Nephron progenitor cell (in vitro differentiated cells): ENCODE results near the gene COL4A1.

ENCODE experiments used
- DNase-seq: peaks from one replicate; pipeline ENCODE4 v3.0.0; 2021
- H3K27ac Mint-ChIP-seq: 2 replicates; pipeline ENCODE4 v1.8.0; 2021; ENCODE audit warnings: mild to moderate bottlenecking, moderate library complexity, mixed read lengths
- H3K27me3 Mint-ChIP-seq: 2 replicates; pipeline ENCODE4 v1.8.0; 2021; ENCODE audit warnings: mild to moderate bottlenecking, low read depth, mixed read lengths; ENCODE audit not compliant: poor library complexity
- H3K36me3 Mint-ChIP-seq: 2 replicates; pipeline ENCODE4 v1.8.0; 2021; ENCODE audit warnings: low read depth, mixed read lengths
- H3K4me1 Mint-ChIP-seq: 2 replicates; pipeline ENCODE4 v1.8.0; 2021; ENCODE audit warnings: mixed read lengths
- H3K4me3 Mint-ChIP-seq: 2 replicates; pipeline ENCODE4 v1.8.0; 2021; ENCODE audit warnings: mild to moderate bottlenecking, moderate library complexity, mixed read lengths
- H3K9me3 Mint-ChIP-seq: 2 replicates; pipeline ENCODE4 v1.8.0; 2021; ENCODE audit warnings: mild to moderate bottlenecking, moderate library complexity, mixed read lengths
- CTCF ChIP-seq: fragments of 200-600 bp; sonication (generic); IDR thresholded peaks from 2 replicates; pipeline ENCODE4 v1.5.0; 2021; ENCODE audit warnings: antibody characterized with exemption

COL4A1 gene

GRCh38 chr13:110257408-110257807 lies 49.5 kb downstream of the COL4A1 start:
- no peak overlapping the region for H3K4me3 Mint-ChIP-seq
- H3K36me3 Mint-ChIP-seq = peaks cover 15% of the 10 kb centered on the region
- H3K9me3 Mint-ChIP-seq = no peaks in the 10 kb centered on the region
- DNase-seq = no peak
- no peaks in the 10 kb centered on the region for H3K27me3 Mint-ChIP-seq
- no peak for TF ChIP-seq CTCF
- H3K27ac Mint-ChIP-seq = no peak overlapping the region
- peaks cover 28% of the 10 kb centered on the region for H3K4me1 Mint-ChIP-seq

GRCh38 chr13:110256126-110256905 lies 50.6 kb downstream of the COL4A1 start:
- Mint-ChIP-seq H3K4me3 (no peak overlapping the region), H3K9me3 (no peaks in the 10 kb centered on the region), H3K4me1 (peaks cover 18% of the 10 kb centered on the region), H3K36me3 (peaks cover 15% of the 10 kb centered on the region), H3K27ac (peak overlapping the region; percentile 33), H3K27me3 (no peaks in the 10 kb centered on the region)
- DNase-seq = no peak
- TF ChIP-seq CTCF = no peak

- Mint-ChIP-seq H3K9me3 (no peaks in the 10 kb centered on the region), H3K27me3 (no peaks in the 10 kb centered on the region), H3K4me3 (no peak overlapping the region), H3K4me1 (peaks cover 25% of the 10 kb centered on the region), H3K27ac (peak overlapping the region; percentile 72), H3K36me3 (peaks cover 9% of the 10 kb centered on the region)
- DNase-seq = no peak
- TF ChIP-seq CTCF = no peak
These were observed 52.0 kb downstream of the COL4A1 start for GRCh38 chr13:110254751-110255553.

- no peak for DNase-seq
- peak overlapping the region; percentile 72 for H3K27ac Mint-ChIP-seq
- no peak overlapping the region for H3K4me3 Mint-ChIP-seq
- H3K4me1 Mint-ChIP-seq = peaks cover 25% of the 10 kb centered on the region
- TF ChIP-seq CTCF = no peak
- H3K27me3 Mint-ChIP-seq = no peaks in the 10 kb centered on the region
- H3K9me3 Mint-ChIP-seq = no peaks in the 10 kb centered on the region
- peaks cover 12% of the 10 kb centered on the region for H3K36me3 Mint-ChIP-seq
These were observed 52.7 kb downstream of the COL4A1 start for GRCh38 chr13:110254151-110254679.

GRCh38 chr13:110251193-110251819 lies 55.7 kb downstream of the COL4A1 start:
- H3K9me3 Mint-ChIP-seq = no peaks in the 10 kb centered on the region
- H3K4me1 Mint-ChIP-seq = peaks cover 37% of the 10 kb centered on the region
- H3K36me3 Mint-ChIP-seq = peaks cover 23% of the 10 kb centered on the region
- no peak overlapping the region for H3K4me3 Mint-ChIP-seq
- no peaks in the 10 kb centered on the region for H3K27me3 Mint-ChIP-seq
- TF ChIP-seq CTCF = no peak
- H3K27ac Mint-ChIP-seq = no peak overlapping the region
- no peak for DNase-seq
